Adrenal gland (tissue), 5 donors: ENCODE measurements around the gene ZFR2.

Experiments
- POLR2A ChIP-seq, 2 donors: fragments of 450-650 bp; IDR thresholded peaks; one replicate each; pipeline ENCODE4 v1.6.1; 2017; ENCODE audit warnings: antibody characterized with exemption in 2 of 2, mild to moderate bottlenecking in 2 of 2, moderate library complexity in 1 of 2
- TF ChIP-seq, protein P1 (sequence below), 6 experiments: fragments of 450-650 bp in 4 of 6; fragments of 200-600 bp in 2 of 6; sonication (generic) in 1 of 6; IDR thresholded peaks; 1 replicate in 5 of 6; 2 replicates in 1 of 6; pipeline versions ENCODE4 v1.5.1 to v1.8.0; 2016 to 2021; ENCODE audit warnings: antibody characterized with exemption in 6 of 6, mild to moderate bottlenecking in 2 of 6, moderate library complexity in 1 of 6
- donor health status: DM: no; HTN: no; CAD: no.

- TF ChIP-seq, protein P1, sequence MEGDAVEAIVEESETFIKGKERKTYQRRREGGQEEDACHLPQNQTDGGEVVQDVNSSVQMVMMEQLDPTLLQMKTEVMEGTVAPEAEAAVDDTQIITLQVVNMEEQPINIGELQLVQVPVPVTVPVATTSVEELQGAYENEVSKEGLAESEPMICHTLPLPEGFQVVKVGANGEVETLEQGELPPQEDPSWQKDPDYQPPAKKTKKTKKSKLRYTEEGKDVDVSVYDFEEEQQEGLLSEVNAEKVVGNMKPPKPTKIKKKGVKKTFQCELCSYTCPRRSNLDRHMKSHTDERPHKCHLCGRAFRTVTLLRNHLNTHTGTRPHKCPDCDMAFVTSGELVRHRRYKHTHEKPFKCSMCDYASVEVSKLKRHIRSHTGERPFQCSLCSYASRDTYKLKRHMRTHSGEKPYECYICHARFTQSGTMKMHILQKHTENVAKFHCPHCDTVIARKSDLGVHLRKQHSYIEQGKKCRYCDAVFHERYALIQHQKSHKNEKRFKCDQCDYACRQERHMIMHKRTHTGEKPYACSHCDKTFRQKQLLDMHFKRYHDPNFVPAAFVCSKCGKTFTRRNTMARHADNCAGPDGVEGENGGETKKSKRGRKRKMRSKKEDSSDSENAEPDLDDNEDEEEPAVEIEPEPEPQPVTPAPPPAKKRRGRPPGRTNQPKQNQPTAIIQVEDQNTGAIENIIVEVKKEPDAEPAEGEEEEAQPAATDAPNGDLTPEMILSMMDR (IDR thresholded peaks at IDR 0.05) = no peak
- no peak for TF ChIP-seq POLR2A (IDR thresholded peaks at IDR 0.05)
Measured at GRCh38 chr19:3771906-3772455, 96.9 kb downstream of the ZFR2 start, which contains the start of gene RAX2.
